ENCODE data around the gene RETN.

RETN gene

GRCh38 chr19:7645163-7645562 lies 23.7 kb upstream of the RETN start:
- TF ChIP-seq CTCF (IDR thresholded peaks at IDR 0.05; ENCODE audit: low read depth, low read length) = no peak
- DNase-seq (ENCODE audit: extremely low read depth, low read depth) = no peak

GRCh38 chr19:7645656-7646425 lies 23.0 kb upstream of the RETN start:
- no peak for DNase-seq (ENCODE audit: extremely low read depth, low read depth)

GRCh38 chr19:7646426-7646700 lies 22.5 kb upstream of the RETN start:
- no peak for TF ChIP-seq CTCF (IDR thresholded peaks at IDR 0.05; ENCODE audit: low read depth, low read length)
- DNase-seq (ENCODE audit: extremely low read depth, low read depth) = no peak

More at GRCh38 chr19:7645656-7646425, 23.0 kb upstream of the RETN start:
- no peak for TF ChIP-seq CTCF (IDR thresholded peaks at IDR 0.05; ENCODE audit: low read depth, low read length)

- TF ChIP-seq CTCF (IDR thresholded peaks at IDR 0.05; ENCODE audit: low read depth, low read length) = no peak
- DNase-seq (ENCODE audit: extremely low read depth, low read depth) = no peak
These were observed 21.7 kb upstream of the RETN start for GRCh38 chr19:7647156-7647555.

- DNase-seq (ENCODE audit: extremely low read depth, low read depth) = no peak
- no peak for TF ChIP-seq CTCF (IDR thresholded peaks at IDR 0.05; ENCODE audit: low read depth, low read length)
These were observed 20.4 kb upstream of the RETN start for GRCh38 chr19:7648265-7649014.

- no peak for DNase-seq (ENCODE audit: extremely low read depth, low read depth)
- no peak for TF ChIP-seq CTCF (IDR thresholded peaks at IDR 0.05; ENCODE audit: low read depth, low read length)
These were observed 18.7 kb upstream of the RETN start for GRCh38 chr19:7650148-7650547.

- TF ChIP-seq CTCF (IDR thresholded peaks at IDR 0.05; ENCODE audit: low read depth, low read length) = peak; percentile 99
- peak; percentile 30 for DNase-seq (ENCODE audit: extremely low read depth, low read depth)
These were observed 16.7 kb upstream of the RETN start for GRCh38 chr19:7652061-7652641.

Measured in AG09319 (cell line).